ENCODE results near the gene TBC1D1.
A peak's percentile ranks its signal among the peaks of the same experiment; 100 is the strongest.
"Not testable (repeated sequence)": the region's sequence is repeated elsewhere in the genome, so short reads cannot be mapped to it uniquely, and the experiment has no call there.

The TBC1D1 gene

GRCh38 chr4:37891260-37892159 lies 626 bp downstream of the TBC1D1 start:
- DNase-seq, result peak; percentile 55

GRCh38 chr4:37892641-37893040 lies 1.8 kb downstream of the TBC1D1 start:
- peak; percentile 29 for DNase-seq

GRCh38 chr4:37893164-37893563 lies 2.3 kb downstream of the TBC1D1 start:
- DNase-seq, result no peak

- DNase-seq, result no peak
These were observed 4.4 kb downstream of the TBC1D1 start for GRCh38 chr4:37895271-37895670.

- no peak for DNase-seq
These were observed 5.4 kb downstream of the TBC1D1 start for GRCh38 chr4:37896206-37896860.

GRCh38 chr4:37902212-37902611 lies 11.3 kb downstream of the TBC1D1 start:
- DNase-seq, result no peak

- DNase-seq, result no peak
These were observed 12.1 kb downstream of the TBC1D1 start for GRCh38 chr4:37902738-37903693.

- DNase-seq, result no peak
These were observed 13.0 kb downstream of the TBC1D1 start for GRCh38 chr4:37903901-37904300.

- DNase-seq, result no peak
These were observed 13.9 kb downstream of the TBC1D1 start for GRCh38 chr4:37904824-37905223.

GRCh38 chr4:37905533-37906169 lies 14.8 kb downstream of the TBC1D1 start:
- DNase-seq, result no peak

- DNase-seq, result no peak
These were observed 17.8 kb downstream of the TBC1D1 start for GRCh38 chr4:37908488-37909331.

- no peak for DNase-seq
These were observed 18.6 kb downstream of the TBC1D1 start for GRCh38 chr4:37909332-37910090.

GRCh38 chr4:37910091-37910486 lies 19.2 kb downstream of the TBC1D1 start:
- DNase-seq, result no peak

- DNase-seq, result no peak
These were observed 23.7 kb downstream of the TBC1D1 start for GRCh38 chr4:37914539-37914938.

- no peak for DNase-seq
These were observed 26.5 kb downstream of the TBC1D1 start for GRCh38 chr4:37917388-37917787.

- no peak for DNase-seq
These were observed 27.8 kb downstream of the TBC1D1 start for GRCh38 chr4:37918653-37919052.

- no peak for DNase-seq
These were observed 31.4 kb downstream of the TBC1D1 start for GRCh38 chr4:37922328-37922727.

GRCh38 chr4:37923089-37923488 lies 32.2 kb downstream of the TBC1D1 start:
- not testable (repeated sequence) for DNase-seq

- no peak for DNase-seq
These were observed 34.1 kb downstream of the TBC1D1 start for GRCh38 chr4:37924946-37925345.

- no peak for DNase-seq
These were observed 36.5 kb downstream of the TBC1D1 start for GRCh38 chr4:37927434-37927833.
